Sigmoid colon (tissue), 4 donors: Measurements from ENCODE around the gene GEN1.

Experiments
- CTCF ChIP-seq, 4 experiments: fragments of 450-650 bp in 3 of 4; fragments of 200-600 bp in 1 of 4; IDR thresholded peaks; one replicate each; pipeline ENCODE4 v1.5.1; 2016 to 2019; ENCODE audit warnings: antibody characterized with exemption in 4 of 4, mild to moderate bottlenecking in 3 of 4, moderate library complexity in 2 of 4
- EP300 ChIP-seq, 4 donors: sonication (generic); formaldehyde crosslinking; IDR thresholded peaks; one replicate each; pipeline ENCODE4 v1.6.1; 2017; ENCODE audit warnings: antibody characterized with exemption in 4 of 4
- POLR2A ChIP-seq, 2 donors: fragments of 450-650 bp; IDR thresholded peaks; one replicate each; pipeline ENCODE4 v1.6.1; 2016; ENCODE audit warnings: antibody characterized with exemption in 2 of 2, mild to moderate bottlenecking in 2 of 2, moderate library complexity in 2 of 2
- POLR2AphosphoS5 ChIP-seq, 4 donors: sonication (generic); formaldehyde crosslinking; IDR thresholded peaks; one replicate each; pipeline ENCODE4 v1.6.1; 2017; ENCODE audit warnings: antibody characterized with exemption in 4 of 4

GRCh38 chr2:17768894-17769293 lies 15.0 kb downstream of the GEN1 start:
- TF ChIP-seq CTCF (IDR thresholded peaks at IDR 0.05), result no peak
- no peak for TF ChIP-seq POLR2A (IDR thresholded peaks at IDR 0.05)
- TF ChIP-seq EP300 (IDR thresholded peaks at IDR 0.05), result no peak
- TF ChIP-seq POLR2AphosphoS5 (IDR thresholded peaks at IDR 0.05), result no peak
